IMR-90 (cell line): Measurements from ENCODE around the gene F2RL3.

ENCODE experiments used
- CTCF ChIP-seq: conservative IDR thresholded peaks from 2 replicates; pipeline ENCODE4 v1.5.1; 2012; ENCODE audit warnings: mild to moderate bottlenecking, low read depth, low read length, improper control_type of control experiment
- MXI1 ChIP-seq: IDR thresholded peaks from 2 replicates; pipeline ENCODE4 v1.6.1; 2012; ENCODE audit warnings: low read depth, mild to moderate bottlenecking, low read length, moderate library complexity, borderline replicate concordance
- POLR2A ChIP-seq: IDR thresholded peaks from 2 replicates; pipeline ENCODE4 v1.6.1; 2012; ENCODE audit warnings: mild to moderate bottlenecking, low read depth, low read length
- RCOR1 ChIP-seq: IDR thresholded peaks from 2 replicates; pipeline ENCODE4 v1.6.1; 2012; ENCODE audit warnings: mild to moderate bottlenecking, low read length, improper control_type of control experiment; ENCODE audit not compliant: insufficient replicate concordance

- TF ChIP-seq CTCF (no peak), POLR2A (no peak), MXI1 (no peak), RCOR1 (no peak)
Measured at GRCh38 chr19:16868423-16869130, 20.2 kb upstream of the F2RL3 start.
